Progenitor cell of endocrine pancreas (in vitro differentiated cells): ENCODE measurements around the gene SRSF2. TPM values are rescaled to one million over a fixed set of nuclear protein-coding genes. Genes with fewer than 3 reads are reported as not detected.
A peak's percentile ranks its signal among the peaks of the same experiment; 100 is the strongest.

ENCODE experiments used
- DNase-seq: peaks from one replicate; pipeline ENCODE4 v3.0.0; 2021; ENCODE audit warnings: low spot score; ENCODE audit not compliant: unreplicated experiment
- H3K27ac Mint-ChIP-seq: 2 replicates; pipeline ENCODE4 v1.8.0; 2021; ENCODE audit warnings: mild to moderate bottlenecking, moderate library complexity, mixed read lengths
- H3K27me3 Mint-ChIP-seq: 2 replicates; pipeline ENCODE4 v1.8.0; 2021; ENCODE audit warnings: mixed read lengths
- H3K36me3 Mint-ChIP-seq: 2 replicates; pipeline ENCODE4 v1.8.0; 2022; ENCODE audit warnings: mixed read lengths; ENCODE audit not compliant: insufficient read depth
- H3K4me1 Mint-ChIP-seq: 2 replicates; pipeline ENCODE4 v1.8.0; 2021; ENCODE audit warnings: low read depth, mixed read lengths
- H3K4me3 Mint-ChIP-seq: 2 replicates; pipeline ENCODE4 v1.8.0; 2021; ENCODE audit warnings: low read depth, mild to moderate bottlenecking, moderate library complexity, mixed read lengths
- H3K9me3 Mint-ChIP-seq: 2 replicates; pipeline ENCODE4 v1.8.0; 2021; ENCODE audit warnings: low read depth, mixed read lengths
- long read RNA-seq: library from polyadenylated mRNA; unstranded; transcript quantifications from one replicate; pipeline ENCODE4 v2.0.0, GENCODE V29; 2020
- total RNA-seq: library from RNA; stranded (reverse); gene quantifications from 2 replicates; pipeline ENCODE4 v1.2.1, GENCODE V29; 2021
- TF ChIP-seq, protein P1 (sequence below): fragments of 200-600 bp; sonication (generic); IDR thresholded peaks from one replicate; pipeline ENCODE4 v1.5.0; 2021; ENCODE audit warnings: antibody characterized with exemption, mild to moderate bottlenecking; ENCODE audit not compliant: unreplicated experiment

The SRSF2 gene, protein sequence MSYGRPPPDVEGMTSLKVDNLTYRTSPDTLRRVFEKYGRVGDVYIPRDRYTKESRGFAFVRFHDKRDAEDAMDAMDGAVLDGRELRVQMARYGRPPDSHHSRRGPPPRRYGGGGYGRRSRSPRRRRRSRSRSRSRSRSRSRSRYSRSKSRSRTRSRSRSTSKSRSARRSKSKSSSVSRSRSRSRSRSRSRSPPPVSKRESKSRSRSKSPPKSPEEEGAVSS
- 265 and 276 TPM in 2 replicates for total RNA-seq
- long read RNA-seq, transcript SRSF2-202 (3 exons, 1,927 nt) = major isoform, 80 of 110 reads
- long read RNA-seq, transcript SRSF2-203 (2 exons, 2,885 nt) = minor isoform, 6 of 110 reads
- long read RNA-seq, partial matches to known transcripts = 4 of 110 reads
- long read RNA-seq, other reads (novel, unspliced or antisense) = 16 of 110 reads

DNA sequence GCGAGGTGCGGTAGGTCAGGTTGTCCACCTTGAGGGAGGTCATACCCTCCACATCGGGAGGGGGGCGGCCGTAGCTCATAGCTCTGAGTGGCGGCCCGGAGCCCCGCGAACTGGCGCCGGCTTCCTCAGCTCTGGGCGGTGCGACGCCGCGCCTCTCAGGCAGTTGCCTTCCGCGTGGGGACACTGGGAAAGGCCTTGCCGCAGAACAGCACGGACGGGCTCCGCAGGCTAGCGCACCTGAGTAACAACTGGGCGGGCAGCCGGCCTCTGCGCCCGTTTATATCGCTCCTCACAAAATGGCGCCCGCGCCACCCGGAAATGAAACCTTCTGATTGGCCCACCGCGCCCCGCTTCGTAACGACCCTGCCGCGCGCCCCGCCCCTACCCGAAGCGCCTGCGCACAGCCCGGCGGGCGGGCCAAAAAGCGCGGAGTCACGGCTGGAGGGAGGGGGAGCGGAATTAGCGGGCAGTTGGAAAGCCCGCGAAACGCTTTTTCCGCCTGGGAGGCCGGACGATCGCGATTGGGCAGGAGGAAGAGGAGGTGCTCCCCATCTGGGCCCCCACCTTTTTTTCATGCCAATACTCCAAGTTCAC lies at the start of gene SRSF2:
TSS of gene SRSF2 (minus strand) at position 250 of the 594 bp plus-strand sequence. CDS start at position 79, 171 bp downstream.
- peaks cover 28% of the 10 kb centered on the region for H3K36me3 Mint-ChIP-seq
- peak within 1 kb of the TSS; percentile 99 for H3K27ac Mint-ChIP-seq
- peaks cover 37% of the 10 kb centered on the region for H3K4me1 Mint-ChIP-seq
- no peaks in the 10 kb centered on the region for H3K9me3 Mint-ChIP-seq
- H3K4me3 Mint-ChIP-seq = peak within 1 kb of the TSS; percentile 99
- TF ChIP-seq, protein P1, sequence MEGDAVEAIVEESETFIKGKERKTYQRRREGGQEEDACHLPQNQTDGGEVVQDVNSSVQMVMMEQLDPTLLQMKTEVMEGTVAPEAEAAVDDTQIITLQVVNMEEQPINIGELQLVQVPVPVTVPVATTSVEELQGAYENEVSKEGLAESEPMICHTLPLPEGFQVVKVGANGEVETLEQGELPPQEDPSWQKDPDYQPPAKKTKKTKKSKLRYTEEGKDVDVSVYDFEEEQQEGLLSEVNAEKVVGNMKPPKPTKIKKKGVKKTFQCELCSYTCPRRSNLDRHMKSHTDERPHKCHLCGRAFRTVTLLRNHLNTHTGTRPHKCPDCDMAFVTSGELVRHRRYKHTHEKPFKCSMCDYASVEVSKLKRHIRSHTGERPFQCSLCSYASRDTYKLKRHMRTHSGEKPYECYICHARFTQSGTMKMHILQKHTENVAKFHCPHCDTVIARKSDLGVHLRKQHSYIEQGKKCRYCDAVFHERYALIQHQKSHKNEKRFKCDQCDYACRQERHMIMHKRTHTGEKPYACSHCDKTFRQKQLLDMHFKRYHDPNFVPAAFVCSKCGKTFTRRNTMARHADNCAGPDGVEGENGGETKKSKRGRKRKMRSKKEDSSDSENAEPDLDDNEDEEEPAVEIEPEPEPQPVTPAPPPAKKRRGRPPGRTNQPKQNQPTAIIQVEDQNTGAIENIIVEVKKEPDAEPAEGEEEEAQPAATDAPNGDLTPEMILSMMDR = no peak
- H3K27me3 Mint-ChIP-seq = no peaks in the 10 kb centered on the region
- peak; percentile 97 for DNase-seq

DNA sequence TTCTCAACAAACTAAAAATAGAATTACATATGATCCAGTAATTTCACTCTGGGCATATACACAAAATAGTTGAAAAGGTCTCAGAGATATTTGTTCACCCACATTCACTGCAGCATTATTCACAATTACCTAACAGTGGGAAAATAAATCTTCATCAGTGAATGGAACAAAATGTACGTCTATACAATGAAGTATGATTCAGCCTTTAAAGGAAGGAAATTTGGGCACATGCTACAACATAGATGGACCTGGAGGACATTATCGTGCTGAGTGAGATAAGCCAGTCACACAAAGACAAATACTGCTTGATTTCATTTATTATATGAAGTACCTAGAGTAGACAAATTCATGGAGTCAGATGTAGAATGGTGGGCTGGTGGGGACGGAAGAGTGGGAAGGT lies 47.8 kb upstream of the SRSF2 start:
- H3K9me3 Mint-ChIP-seq = no peaks in the 10 kb centered on the region
- no peaks in the 10 kb centered on the region for H3K27me3 Mint-ChIP-seq
- H3K4me3 Mint-ChIP-seq = no peak overlapping the region
- no peak for DNase-seq
- TF ChIP-seq, protein P1 = no peak
- peaks cover 1% of the 10 kb centered on the region for H3K36me3 Mint-ChIP-seq
- peaks cover 5% of the 10 kb centered on the region for H3K4me1 Mint-ChIP-seq
- H3K27ac Mint-ChIP-seq = no peak overlapping the region

DNA sequence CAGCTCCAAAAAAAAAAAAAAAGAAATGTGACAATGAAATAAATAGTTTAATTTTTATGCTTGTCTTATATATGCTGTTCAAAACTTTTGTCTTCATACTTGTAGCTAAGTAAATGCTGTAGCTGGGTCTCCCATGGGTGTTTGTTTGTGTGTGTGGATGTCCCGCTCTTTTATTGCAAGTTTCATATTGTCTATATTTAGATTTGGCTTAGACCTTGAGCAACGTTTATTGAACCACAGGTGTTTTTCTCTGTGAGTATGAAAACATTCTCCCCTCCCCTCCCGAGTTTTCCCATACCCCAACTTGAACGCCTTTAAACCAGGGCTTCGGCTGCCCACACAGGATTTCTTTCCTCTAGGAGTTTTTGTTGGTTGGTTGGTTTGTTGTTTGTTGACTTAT lies 46.0 kb upstream of the SRSF2 start:
- Mint-ChIP-seq H3K9me3 (no peaks in the 10 kb centered on the region), H3K4me1 (no peaks in the 10 kb centered on the region), H3K4me3 (no peak overlapping the region), H3K27ac (no peak overlapping the region), H3K27me3 (no peaks in the 10 kb centered on the region), H3K36me3 (peaks cover 6% of the 10 kb centered on the region)
- TF ChIP-seq, protein P1 = no peak
- DNase-seq = no peak

DNA sequence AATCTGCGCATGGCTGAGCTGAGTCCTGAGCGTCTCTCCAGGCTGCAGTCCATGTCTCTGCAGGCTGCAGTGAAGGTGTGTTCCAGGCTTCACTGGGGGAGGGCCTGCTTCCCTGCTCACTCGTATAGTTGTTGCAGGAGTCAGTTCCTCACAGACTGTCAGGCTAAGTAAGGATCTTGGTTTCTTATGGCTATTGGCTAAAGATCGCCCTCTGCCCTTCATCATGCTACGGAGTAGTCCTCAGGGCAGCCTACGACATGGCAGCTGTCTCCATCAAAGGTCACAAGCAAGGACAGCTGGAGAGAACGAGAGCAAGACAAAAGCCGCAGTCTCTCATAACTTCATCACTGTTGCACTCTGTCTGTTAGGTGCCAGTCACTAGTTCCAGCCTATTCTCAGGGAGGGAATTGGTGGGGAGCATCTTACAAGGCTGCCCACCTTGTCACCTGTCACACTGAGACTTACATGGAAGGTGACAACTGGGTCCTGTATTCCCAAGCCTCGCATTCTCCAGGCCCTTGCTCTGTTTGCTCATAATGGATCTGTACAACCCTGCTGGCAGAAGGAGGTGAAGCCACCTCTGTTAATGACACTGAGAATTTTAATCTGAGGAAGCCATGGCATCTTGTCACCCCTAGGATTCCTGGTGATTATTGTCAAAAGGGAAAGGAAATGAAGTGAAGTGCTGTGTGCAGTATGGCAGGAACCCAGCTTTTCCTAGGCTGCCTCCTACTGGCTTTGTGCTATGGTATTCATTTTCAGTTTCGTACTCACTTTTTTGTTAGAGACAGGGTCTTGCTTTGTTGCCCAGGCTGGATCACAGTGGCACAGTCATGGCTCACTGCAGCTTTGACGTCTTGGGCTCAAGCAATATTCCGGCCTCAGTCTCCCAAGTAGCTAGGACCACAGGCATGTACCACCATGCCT lies 44.2 kb upstream of the SRSF2 start:
- TF ChIP-seq, protein P1 = no peak
- Mint-ChIP-seq H3K27ac (no peak overlapping the region), H3K4me3 (no peak overlapping the region), H3K4me1 (no peaks in the 10 kb centered on the region), H3K9me3 (no peaks in the 10 kb centered on the region), H3K36me3 (peaks cover 10% of the 10 kb centered on the region), H3K27me3 (no peaks in the 10 kb centered on the region)
- no peak for DNase-seq
